Effector memory CD4-positive, alpha-beta T cell (primary cell): ENCODE measurements around the gene NOTCH4.

Experiments
- DNase-seq, 3 donors: peaks; one replicate each; pipeline ENCODE4 v3.0.0-alpha.2; 2020
- H3K27ac ChIP-seq: 2 replicates; pipeline ENCODE4 v1.7.0; 2013; ENCODE audit warnings: mild to moderate bottlenecking, low read length, moderate library complexity; ENCODE audit not compliant: insufficient read depth, poor library complexity, severe bottlenecking
- H3K27me3 ChIP-seq: replicated peaks from 2 replicates; pipeline ENCODE4 v1.7.0; 2013; ENCODE audit warnings: mild to moderate bottlenecking, low read length; ENCODE audit not compliant: insufficient read depth, control insufficient read depth, poor library complexity, severe bottlenecking
- H3K36me3 ChIP-seq: 2 replicates; pipeline ENCODE4 v1.7.0; 2013; ENCODE audit warnings: mild to moderate bottlenecking, low read length, moderate library complexity; ENCODE audit not compliant: control insufficient read depth, insufficient read depth
- H3K4me1 ChIP-seq: 2 replicates; pipeline ENCODE4 v1.7.0; 2013; ENCODE audit warnings: low read length, mild to moderate bottlenecking; ENCODE audit not compliant: control insufficient read depth, insufficient read depth, poor library complexity, severe bottlenecking
- H3K4me3 ChIP-seq: 2 replicates; pipeline ENCODE4 v1.7.0; 2013; ENCODE audit warnings: low read length, low read depth, mild to moderate bottlenecking; ENCODE audit not compliant: insufficient read depth, poor library complexity, severe bottlenecking
- H3K9me3 ChIP-seq: 2 replicates; pipeline ENCODE4 v1.7.0; 2013; ENCODE audit warnings: mild to moderate bottlenecking, low read length, moderate library complexity; ENCODE audit not compliant: control insufficient read depth

The NOTCH4 gene

GRCh38 chr6:32182555-32182981, 41.3 kb downstream of the NOTCH4 start:
- DNase-seq, result no peak
- Histone ChIP-seq H3K4me3 (no peak overlapping the region), H3K36me3 (peaks cover 54% of the 10 kb centered on the region), H3K27ac (peak overlapping the region; percentile 8), H3K9me3 (no peaks in the 10 kb centered on the region), H3K4me1 (peaks cover 27% of the 10 kb centered on the region), H3K27me3 (no peaks in the 10 kb centered on the region)

GRCh38 chr6:32181915-32182529, 41.8 kb downstream of the NOTCH4 start:
- Histone ChIP-seq H3K36me3 (peaks cover 49% of the 10 kb centered on the region), H3K4me3 (no peak overlapping the region), H3K27me3 (no peaks in the 10 kb centered on the region), H3K4me1 (peaks cover 27% of the 10 kb centered on the region), H3K9me3 (no peaks in the 10 kb centered on the region), H3K27ac (peak overlapping the region; percentile 8)
- no peak for DNase-seq

- Histone ChIP-seq H3K4me3 (no peak overlapping the region), H3K4me1 (peaks cover 27% of the 10 kb centered on the region), H3K27me3 (no peaks in the 10 kb centered on the region), H3K36me3 (peaks cover 41% of the 10 kb centered on the region), H3K9me3 (no peaks in the 10 kb centered on the region), H3K27ac (no peak overlapping the region)
- no peak for DNase-seq
Observed at GRCh38 chr6:32181148-32181702, 42.6 kb downstream of the NOTCH4 start.

GRCh38 chr6:32179766-32180405, 44.0 kb downstream of the NOTCH4 start:
- H3K9me3 ChIP-seq, result no peaks in the 10 kb centered on the region
- DNase-seq, result no peak
- no peak overlapping the region for H3K27ac ChIP-seq
- H3K36me3 ChIP-seq, result peaks cover 39% of the 10 kb centered on the region
- peaks cover 34% of the 10 kb centered on the region for H3K4me1 ChIP-seq
- H3K27me3 ChIP-seq, result no peaks in the 10 kb centered on the region
- H3K4me3 ChIP-seq, result no peak overlapping the region

- H3K9me3 ChIP-seq, result no peaks in the 10 kb centered on the region
- H3K36me3 ChIP-seq, result peaks cover 31% of the 10 kb centered on the region
- H3K4me3 ChIP-seq, result peak overlapping the region; percentile 67
- H3K4me1 ChIP-seq, result peaks cover 33% of the 10 kb centered on the region
- no peak for DNase-seq
- H3K27me3 ChIP-seq, result no peaks in the 10 kb centered on the region
- H3K27ac ChIP-seq, result peak overlapping the region; percentile 95
Observed at GRCh38 chr6:32178547-32179440, 45.1 kb downstream of the NOTCH4 start.

GRCh38 chr6:32177788-32178546, 45.9 kb downstream of the NOTCH4 start, which contains the start of gene RNF5:
TSS of gene RNF5 (plus strand) at chr6:32178405. CDS start at chr6:32178512, 107 bp downstream.
- H3K36me3 ChIP-seq, result peaks cover 23% of the 10 kb centered on the region
- no peaks in the 10 kb centered on the region for H3K27me3 ChIP-seq
- H3K9me3 ChIP-seq, result no peaks in the 10 kb centered on the region
- DNase-seq, result peak; percentile 92 to 96 (median 94)
- peak within 1 kb of the TSS; percentile 95 for H3K27ac ChIP-seq
- H3K4me1 ChIP-seq, result peaks cover 31% of the 10 kb centered on the region
- H3K4me3 ChIP-seq, result peak within 1 kb of the TSS; percentile 67

GRCh38 chr6:32177183-32177787, 46.6 kb downstream of the NOTCH4 start:
- peaks cover 16% of the 10 kb centered on the region for H3K36me3 ChIP-seq
- H3K27ac ChIP-seq, result peak overlapping the region; percentile 95
- H3K4me3 ChIP-seq, result peak overlapping the region; percentile 59
- no peaks in the 10 kb centered on the region for H3K27me3 ChIP-seq
- DNase-seq, result no peak
- peaks cover 31% of the 10 kb centered on the region for H3K4me1 ChIP-seq
- H3K9me3 ChIP-seq, result no peaks in the 10 kb centered on the region

GRCh38 chr6:32176476-32177182, 47.2 kb downstream of the NOTCH4 start:
- H3K36me3 ChIP-seq, result peaks cover 11% of the 10 kb centered on the region
- DNase-seq, result no peak
- peak overlapping the region; percentile 95 for H3K27ac ChIP-seq
- H3K4me3 ChIP-seq, result peak overlapping the region; percentile 88
- no peaks in the 10 kb centered on the region for H3K9me3 ChIP-seq
- no peaks in the 10 kb centered on the region for H3K27me3 ChIP-seq
- H3K4me1 ChIP-seq, result peaks cover 31% of the 10 kb centered on the region
